ENCODE results near the gene ABO.
"Not testable (repeated sequence)": the region's sequence is repeated elsewhere in the genome, so short reads cannot be mapped to it uniquely, and the experiment has no call there.

ABO gene

DNA sequence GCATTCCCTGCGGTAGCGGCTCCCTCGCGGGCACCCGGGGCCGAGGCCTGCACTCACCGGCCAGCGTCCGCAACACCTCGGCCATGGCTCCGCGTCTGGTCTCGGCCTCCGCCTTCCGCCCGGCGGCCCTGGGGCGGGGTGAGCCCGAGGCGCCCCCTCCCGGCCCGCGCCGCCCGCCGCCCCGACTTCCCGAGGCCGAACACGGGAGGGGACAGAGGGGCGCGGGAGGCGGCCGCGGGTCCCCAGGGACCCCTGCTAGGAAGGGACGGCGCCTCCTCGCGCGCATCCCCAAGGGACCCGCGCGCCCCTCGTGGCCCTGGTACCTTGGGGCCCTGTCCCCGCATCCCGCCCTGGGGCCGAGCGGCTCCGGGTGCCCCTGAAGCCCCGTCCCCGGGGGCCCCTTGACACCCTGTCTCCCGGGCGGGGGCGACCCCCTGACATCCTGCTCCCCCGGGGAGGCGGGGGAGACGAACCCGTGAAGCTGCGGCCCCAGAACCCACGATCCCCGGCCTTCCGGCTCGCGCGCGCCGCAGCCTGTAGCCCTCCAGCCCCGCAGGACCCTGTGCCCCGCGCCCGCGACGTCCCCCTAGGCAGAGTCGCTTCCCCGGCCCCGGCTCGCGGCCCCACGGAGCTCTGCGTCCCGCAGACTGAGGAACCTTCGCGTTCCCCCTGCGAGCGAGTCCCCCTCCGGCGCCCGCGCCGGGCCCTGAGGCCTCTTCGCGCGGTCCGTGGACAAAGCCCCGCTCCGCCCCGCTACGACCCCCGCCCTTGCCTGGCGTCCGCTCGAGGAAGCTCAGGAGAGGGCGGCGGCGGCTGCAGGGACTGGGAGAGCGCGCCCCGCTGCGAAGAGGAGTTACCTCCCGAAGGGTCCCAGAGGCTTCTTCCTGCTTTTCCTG, at the start of gene ABO:
ABO (minus strand) TSS at position 97 of the 896 bp plus-strand sequence.
- DNase-seq, result no peak

DNA sequence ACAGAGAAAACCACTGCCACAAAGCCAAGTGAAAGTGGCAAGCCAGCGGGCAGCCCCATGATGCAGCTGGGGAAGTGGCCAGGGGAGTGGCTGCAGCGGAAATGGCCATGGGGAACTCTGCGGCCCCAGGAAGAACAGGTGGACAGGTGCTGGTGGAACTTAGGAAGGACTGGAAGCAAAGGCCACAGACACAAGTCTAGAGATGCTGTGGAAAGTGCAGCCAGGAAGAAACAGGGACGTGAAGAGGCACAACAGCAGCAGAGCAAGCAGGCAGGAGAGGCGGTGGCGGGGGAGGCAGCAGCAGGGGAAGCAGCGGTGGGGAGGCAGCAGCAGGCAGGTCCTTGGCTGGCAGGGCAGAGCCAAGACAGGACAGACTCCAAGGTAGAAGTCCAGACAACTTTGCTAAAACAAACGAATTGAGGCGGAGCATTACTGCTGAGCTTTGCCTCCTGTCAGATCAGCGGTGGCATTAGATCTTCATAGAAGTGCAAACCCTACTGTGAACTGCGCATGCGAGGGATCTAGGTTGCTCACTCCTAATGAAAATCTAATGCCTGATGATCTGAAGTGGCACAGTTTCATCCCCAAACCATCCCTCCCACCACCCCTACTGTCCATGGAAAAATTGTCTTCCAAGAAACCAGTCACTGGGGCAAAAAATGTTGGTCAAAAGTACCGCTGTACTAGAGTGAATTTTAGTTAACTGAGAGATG, 49.1 kb upstream of the ABO start:
- no peak for DNase-seq

GRCh38 chr9:133323211-133323610, 48.2 kb upstream of the ABO start:
- DNase-seq, result no peak

GRCh38 chr9:133322701-133323100, 47.7 kb upstream of the ABO start:
- DNase-seq, result no peak

GRCh38 chr9:133321411-133321935, 46.5 kb upstream of the ABO start:
- DNase-seq, result no peak

- DNase-seq, result no peak
Observed at GRCh38 chr9:133320421-133320881, 45.5 kb upstream of the ABO start.

DNA sequence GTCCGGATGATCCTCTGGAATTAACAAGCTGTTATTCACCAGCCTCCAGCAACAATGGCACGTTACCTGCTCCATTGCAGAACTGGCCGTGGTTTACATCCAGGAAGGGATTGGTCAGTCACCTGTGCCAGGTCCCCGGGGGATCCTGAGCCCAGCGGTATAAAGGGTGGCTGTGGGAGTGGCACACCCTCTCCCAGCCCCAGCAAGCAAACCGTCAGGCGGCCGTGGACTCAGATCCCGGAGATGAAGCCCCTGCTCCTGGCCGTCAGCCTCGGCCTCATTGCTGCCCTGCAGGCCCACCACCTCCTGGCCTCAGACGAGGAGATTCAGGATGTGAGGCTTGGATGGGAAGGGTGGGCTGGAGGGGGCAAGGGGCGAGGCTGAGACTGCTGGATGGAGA, 42.5 kb upstream of the ABO start:
- DNase-seq, result not testable (repeated sequence)

- DNase-seq, result no peak
Observed at GRCh38 chr9:133315997-133316396, 41.0 kb upstream of the ABO start.

DNA sequence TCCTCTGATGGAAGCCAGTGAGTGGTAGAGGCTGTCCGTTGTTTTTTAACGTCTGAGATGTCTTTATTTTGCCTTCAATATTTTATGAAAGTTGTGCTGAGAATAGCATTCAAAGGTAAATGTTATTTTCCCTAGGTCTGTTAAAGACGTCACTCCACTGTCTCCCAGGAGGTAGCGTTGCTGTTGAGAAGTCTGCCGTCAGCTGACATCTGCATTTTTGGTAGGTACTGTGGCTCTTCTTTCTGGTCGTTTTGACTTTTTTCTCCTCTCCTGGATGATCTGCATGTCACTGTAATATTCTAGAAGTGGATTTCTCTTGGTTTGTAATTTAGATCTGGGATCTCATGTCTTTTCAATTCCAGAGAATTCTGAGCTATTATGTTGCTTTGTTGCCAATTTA, 34.6 kb upstream of the ABO start:
- DNase-seq, result no peak

DNA sequence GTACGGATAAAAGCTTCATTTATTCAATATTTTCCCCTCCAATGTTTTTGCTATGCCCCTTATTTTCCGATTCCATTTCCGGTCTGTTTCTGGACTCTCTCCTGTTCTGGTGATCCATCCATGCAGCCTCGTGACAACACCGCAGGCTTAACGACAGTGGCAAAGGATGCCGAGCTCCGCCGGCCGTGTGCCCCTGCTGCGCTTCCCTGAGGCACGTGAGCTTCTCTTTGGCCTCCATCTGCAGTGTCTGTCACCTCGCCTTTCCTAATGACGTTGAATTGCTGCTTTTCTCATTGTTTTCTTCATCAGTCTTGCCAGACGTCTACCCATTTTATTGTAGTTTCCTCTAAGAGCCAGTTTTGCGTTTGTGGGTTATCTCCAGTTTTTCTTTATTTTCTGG, 32.3 kb upstream of the ABO start:
- DNase-seq, result no peak

DNA sequence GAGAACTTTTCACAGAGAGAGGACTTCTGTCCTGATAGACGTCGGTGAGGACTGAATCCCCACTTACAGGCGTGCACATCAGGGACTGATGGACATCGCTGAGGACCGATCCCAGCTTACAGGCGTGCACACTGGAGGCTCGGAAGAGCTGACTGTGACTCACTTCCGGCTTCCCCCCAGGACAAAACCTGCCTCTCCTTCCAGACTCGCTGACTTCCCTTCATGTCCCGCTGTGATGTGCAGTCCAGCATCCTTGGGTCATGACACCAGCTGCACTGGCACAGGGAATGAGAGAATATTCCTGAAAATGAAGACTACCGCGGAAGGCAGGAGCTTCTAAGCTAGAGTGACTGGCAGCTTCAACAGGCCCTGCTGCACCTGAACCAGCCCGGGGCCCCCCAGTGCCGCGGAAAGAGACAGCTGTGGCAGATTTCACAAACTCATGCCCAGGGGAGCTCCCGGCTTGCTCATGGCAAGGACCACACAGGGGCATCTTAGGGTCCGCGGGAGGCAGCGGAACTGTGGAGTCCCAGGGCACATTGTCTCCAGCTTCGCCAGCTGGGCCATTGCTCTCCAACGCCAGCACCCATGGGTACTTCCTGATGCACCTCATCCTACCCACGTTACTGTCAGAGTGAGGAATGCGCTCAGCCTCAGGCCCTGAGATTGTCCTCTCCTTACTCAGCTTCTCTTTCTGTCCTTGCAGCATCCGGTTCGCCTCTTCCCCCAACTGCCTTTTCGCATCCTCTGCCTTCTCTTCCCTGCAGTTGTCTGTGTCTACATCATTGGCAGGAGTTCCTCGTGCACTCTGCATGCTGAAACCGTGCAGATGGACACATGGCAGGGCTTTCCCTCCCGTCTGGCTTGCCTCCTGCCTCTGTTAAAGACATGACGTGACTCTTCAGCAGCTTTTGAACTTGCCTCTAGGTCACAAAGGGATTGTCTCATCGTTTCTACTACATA, 31.5 kb upstream of the ABO start:
- no peak for DNase-seq

- no peak for DNase-seq
Observed at GRCh38 chr9:133305731-133306130, 30.7 kb upstream of the ABO start.

- no peak for DNase-seq
Observed at GRCh38 chr9:133304477-133305377, 29.7 kb upstream of the ABO start.

- no peak for DNase-seq
Observed at GRCh38 chr9:133304158-133304470, 29.1 kb upstream of the ABO start.

DNA sequence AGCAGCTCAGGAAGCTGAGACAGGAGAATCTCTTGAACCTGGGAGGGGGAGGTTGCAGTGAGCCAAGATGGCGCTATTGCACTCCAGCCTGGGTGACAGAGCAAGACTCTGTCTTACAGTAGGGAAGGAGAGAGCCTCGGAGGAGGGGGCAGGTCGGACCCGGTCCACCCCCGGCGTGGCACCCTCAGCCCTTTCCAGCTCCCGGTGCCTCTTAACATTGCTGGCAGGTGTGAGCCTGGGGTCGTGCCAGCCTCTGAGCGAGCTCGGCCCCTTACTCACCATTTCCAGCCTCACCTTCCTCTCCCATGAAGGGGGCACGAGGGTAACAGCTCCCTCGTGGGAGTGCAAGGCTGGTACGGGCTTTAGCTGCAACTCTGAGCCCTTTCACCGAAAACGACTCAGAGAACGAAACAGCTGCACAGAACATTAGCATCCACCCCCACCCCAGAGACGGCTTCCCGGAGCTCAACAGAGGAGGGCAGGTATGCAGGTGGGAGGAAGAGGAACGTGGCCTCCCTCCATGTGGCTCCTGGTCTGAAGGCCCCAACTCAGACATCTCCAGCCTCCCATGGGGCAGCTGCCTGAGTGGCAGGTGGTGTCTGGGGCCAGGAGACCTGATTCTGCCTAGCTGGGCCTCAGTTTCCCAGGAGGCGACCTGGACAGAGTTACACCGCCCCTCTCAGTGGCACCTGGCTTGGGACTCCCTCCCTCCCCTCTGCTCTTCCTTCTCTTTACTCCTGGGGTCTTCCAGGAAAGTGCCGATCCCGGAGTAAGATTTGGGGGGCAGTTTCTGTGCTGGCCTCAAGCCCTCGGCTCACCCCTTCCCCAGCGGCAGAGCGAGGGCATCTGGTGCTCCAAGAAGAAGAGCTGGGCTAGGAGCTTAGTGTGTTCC, 28.5 kb upstream of the ABO start:
- no peak for DNase-seq

DNA sequence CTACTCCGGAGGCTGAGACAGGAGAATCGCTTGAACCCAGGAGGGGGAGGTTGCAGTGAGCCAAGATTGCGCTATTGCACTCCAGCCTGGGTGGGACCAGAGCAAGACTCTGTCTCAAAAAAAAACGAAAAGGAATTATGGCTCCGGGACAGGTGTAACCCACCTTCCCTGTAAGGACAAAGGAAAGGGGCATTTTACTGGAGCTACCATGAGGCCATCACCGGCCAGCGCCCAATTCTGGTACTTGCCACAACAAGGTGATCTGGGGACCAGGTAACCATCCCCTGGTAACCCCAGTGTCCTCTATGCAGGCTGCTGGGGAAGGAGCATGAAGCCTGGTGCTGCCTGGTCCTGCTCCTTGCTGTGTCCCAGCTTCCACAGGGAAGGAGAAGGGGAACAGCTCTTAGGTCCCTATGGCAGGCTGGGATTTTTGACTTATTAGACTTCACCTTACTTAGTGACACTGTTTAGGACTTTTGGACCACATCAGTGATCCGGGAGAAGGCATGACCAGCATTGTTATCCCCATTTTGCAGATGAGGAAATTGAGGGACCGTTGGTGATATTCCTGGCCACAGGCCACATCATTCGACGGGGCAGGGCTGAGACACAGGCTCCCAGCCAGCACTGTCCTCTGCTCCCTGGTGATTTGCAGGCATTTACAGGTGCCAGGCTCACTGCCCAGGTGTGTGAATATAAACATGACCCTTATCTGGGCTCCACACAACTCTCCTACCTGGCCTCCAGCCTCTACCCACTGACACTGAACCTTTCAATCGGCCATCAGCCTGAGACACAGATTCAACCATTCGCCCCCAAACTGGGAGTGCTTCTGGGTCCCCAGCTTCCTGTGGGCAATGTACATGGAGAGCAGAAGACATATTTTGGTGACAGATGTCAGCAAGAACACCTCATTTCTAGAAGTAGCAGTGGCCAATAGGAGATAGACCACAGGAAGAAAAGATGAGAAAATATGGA, 26.5 kb upstream of the ABO start:
- DNase-seq, result no peak

- not testable (repeated sequence) for DNase-seq
Observed at GRCh38 chr9:133299996-133300395, 25.0 kb upstream of the ABO start.

DNA sequence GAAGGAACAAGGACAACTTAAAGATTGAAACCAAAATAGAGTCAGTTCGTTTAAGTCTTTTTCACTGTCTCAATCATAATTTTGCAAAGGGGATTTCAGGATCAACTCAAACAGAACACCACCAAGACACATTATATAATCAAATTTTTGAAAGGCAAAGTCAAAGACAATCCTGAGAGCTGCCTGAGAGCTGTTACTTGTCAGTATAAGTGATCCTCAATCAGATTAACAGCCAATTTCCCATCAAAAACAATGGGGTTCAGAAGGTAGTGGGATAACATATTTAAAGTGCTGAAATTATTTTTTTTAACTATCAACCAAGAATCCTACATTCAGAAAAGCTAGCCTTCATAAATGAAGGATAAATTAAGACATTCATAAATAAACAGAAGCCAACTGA, 19.3 kb upstream of the ABO start:
- DNase-seq, result no peak

DNA sequence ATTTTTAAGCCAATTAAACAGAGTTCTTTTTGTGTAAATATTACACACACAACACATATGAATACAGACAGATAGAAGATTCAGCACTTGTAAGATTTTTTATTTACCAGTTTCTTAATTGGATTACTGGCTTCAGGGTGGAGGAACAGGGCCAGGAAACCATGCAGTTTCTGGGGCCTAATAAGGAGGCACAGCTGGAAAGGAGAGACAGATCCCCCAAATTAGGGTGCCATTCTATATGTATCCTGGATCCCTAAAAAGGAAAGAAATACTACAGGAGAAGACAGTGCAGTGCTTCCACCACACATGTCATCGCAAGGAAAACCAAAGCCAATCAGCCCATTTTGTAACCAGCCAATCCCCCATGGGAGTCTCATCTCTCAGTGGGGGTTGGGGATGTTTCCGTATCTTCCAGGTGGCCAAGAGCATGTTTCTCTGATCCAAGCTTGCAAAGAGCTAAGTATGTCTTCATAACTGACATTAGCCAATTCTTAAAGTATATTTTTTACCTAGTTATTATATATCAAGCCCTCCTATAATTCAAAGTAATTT, 15.8 kb upstream of the ABO start:
- DNase-seq, result no peak

Measured in KG1 (cell line).